Activated naive CD4-positive, alpha-beta T cell treated with anti-CD3 and anti-CD28 coated beads for 36 hours (primary cell): ENCODE measurements around the gene ANO4. TPM values are rescaled to one million over a fixed set of nuclear protein-coding genes. Genes with fewer than 3 reads are reported as not detected.

ENCODE experiments used
- CTCF ChIA-PET: fragments of 350-600 bp; sonication (Branson Sonifier 250); formaldehyde crosslinking; loops from one replicate; lab custom pipeline; 2021; ENCODE audit warnings: antibody characterized with exemption; lab: Charles Lee
- DNase-seq: peaks from one replicate; pipeline ENCODE4 v3.0.0-alpha.2; 2020
- H3K27ac Mint-ChIP-seq: one replicate; pipeline ENCODE4 v1.8.0; 2021; ENCODE audit warnings: mild to moderate bottlenecking, mixed read lengths
- H3K27me3 Mint-ChIP-seq: one replicate; pipeline ENCODE4 v1.8.0; 2021; ENCODE audit warnings: low read depth, mixed read lengths
- H3K36me3 Mint-ChIP-seq: one replicate; pipeline ENCODE4 v1.8.0; 2021; ENCODE audit warnings: low read depth, mixed read lengths
- H3K4me1 Mint-ChIP-seq: one replicate; pipeline ENCODE4 v1.8.0; 2021; ENCODE audit warnings: low read depth, mixed read lengths
- H3K4me3 Mint-ChIP-seq: one replicate; pipeline ENCODE4 v1.8.0; 2021; ENCODE audit warnings: mild to moderate bottlenecking, moderate library complexity, mixed read lengths
- H3K9me3 Mint-ChIP-seq: one replicate; pipeline ENCODE4 v1.8.0; 2021; ENCODE audit warnings: mixed read lengths
- intact Hi-C: fragments of 100-400 bp; cut with micrococcal nuclease; formaldehyde crosslinking; loops from one replicate; pipeline ENCODE4 v1.15.1; 2023
- total RNA-seq, 2 experiments: library from RNA; stranded (reverse); gene quantifications; one replicate each; pipeline ENCODE4 v1.2.3, GENCODE V29; 2021

The ANO4 gene
- total RNA-seq, 2 experiments from 2014 or later = not detected

GRCh38 chr12:101013993-101014392 lies 219.4 kb downstream of the ANO4 start:
- peaks cover 2% of the 10 kb centered on the region for H3K27me3 Mint-ChIP-seq
- no peak overlapping the region for H3K27ac Mint-ChIP-seq
- no peak overlapping the region for H3K4me3 Mint-ChIP-seq
- no peaks in the 10 kb centered on the region for H3K36me3 Mint-ChIP-seq
- no peaks in the 10 kb centered on the region for H3K4me1 Mint-ChIP-seq
- CTCF ChIA-PET = no interaction called here
- intact Hi-C loops = no loop called here
- no peak for DNase-seq
- peaks cover 16% of the 10 kb centered on the region for H3K9me3 Mint-ChIP-seq

- H3K4me3 Mint-ChIP-seq = no peak overlapping the region
- no peak overlapping the region for H3K27ac Mint-ChIP-seq
- CTCF ChIA-PET = no interaction called here
- no peaks in the 10 kb centered on the region for H3K4me1 Mint-ChIP-seq
- peaks cover 7% of the 10 kb centered on the region for H3K9me3 Mint-ChIP-seq
- H3K27me3 Mint-ChIP-seq = peaks cover 2% of the 10 kb centered on the region
- intact Hi-C loops = no loop called here
- no peaks in the 10 kb centered on the region for H3K36me3 Mint-ChIP-seq
- no peak for DNase-seq
Observed at GRCh38 chr12:101015044-101015443, 220.5 kb downstream of the ANO4 start.

- H3K9me3 Mint-ChIP-seq = peaks cover 4% of the 10 kb centered on the region
- no peak for DNase-seq
- CTCF ChIA-PET = no interaction called here
- H3K4me1 Mint-ChIP-seq = no peaks in the 10 kb centered on the region
- H3K27me3 Mint-ChIP-seq = peaks cover 3% of the 10 kb centered on the region
- no peak overlapping the region for H3K4me3 Mint-ChIP-seq
- no peaks in the 10 kb centered on the region for H3K36me3 Mint-ChIP-seq
- no peak overlapping the region for H3K27ac Mint-ChIP-seq
- intact Hi-C loops = no loop called here
Observed at GRCh38 chr12:101018540-101018939, 224.0 kb downstream of the ANO4 start.

DNA sequence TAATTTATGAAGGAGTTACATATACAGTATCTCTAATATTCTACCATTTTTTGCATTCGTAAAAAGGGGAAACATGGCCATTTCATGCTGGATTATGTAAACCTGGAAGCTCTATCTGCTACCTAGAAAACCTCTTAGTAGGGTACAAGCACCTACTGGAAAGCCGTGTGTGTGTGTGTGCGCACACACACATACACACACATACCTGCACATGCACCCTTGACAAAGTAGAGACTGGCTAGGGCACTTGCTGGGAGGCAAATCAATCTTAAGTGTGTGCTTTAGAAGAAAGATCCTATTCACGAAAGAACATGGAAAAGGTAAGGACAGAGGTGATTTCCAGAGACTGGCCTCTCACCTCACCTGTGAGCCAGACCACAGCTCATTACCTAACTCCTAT lies 224.6 kb downstream of the ANO4 start:
- Mint-ChIP-seq H3K4me3 (no peak overlapping the region), H3K36me3 (no peaks in the 10 kb centered on the region), H3K27me3 (peaks cover 3% of the 10 kb centered on the region), H3K4me1 (no peaks in the 10 kb centered on the region), H3K27ac (no peak overlapping the region), H3K9me3 (peaks cover 4% of the 10 kb centered on the region)
- no peak for DNase-seq
- intact Hi-C loops = no loop called here
- CTCF ChIA-PET = no interaction called here

GRCh38 chr12:101019667-101020066 lies 225.1 kb downstream of the ANO4 start:
- H3K27me3 Mint-ChIP-seq = peaks cover 3% of the 10 kb centered on the region
- H3K36me3 Mint-ChIP-seq = no peaks in the 10 kb centered on the region
- no peak overlapping the region for H3K27ac Mint-ChIP-seq
- H3K4me1 Mint-ChIP-seq = no peaks in the 10 kb centered on the region
- intact Hi-C loops = no loop called here
- no peak for DNase-seq
- no peak overlapping the region for H3K4me3 Mint-ChIP-seq
- CTCF ChIA-PET = no interaction called here
- H3K9me3 Mint-ChIP-seq = peaks cover 4% of the 10 kb centered on the region

GRCh38 chr12:101021442-101021841 lies 226.9 kb downstream of the ANO4 start:
- Mint-ChIP-seq H3K27ac (no peak overlapping the region), H3K4me3 (no peak overlapping the region), H3K9me3 (peaks cover 4% of the 10 kb centered on the region), H3K36me3 (no peaks in the 10 kb centered on the region), H3K4me1 (no peaks in the 10 kb centered on the region), H3K27me3 (peaks cover 3% of the 10 kb centered on the region)
- no peak for DNase-seq
- CTCF ChIA-PET = no interaction called here
- intact Hi-C loops = no loop called here

DNA sequence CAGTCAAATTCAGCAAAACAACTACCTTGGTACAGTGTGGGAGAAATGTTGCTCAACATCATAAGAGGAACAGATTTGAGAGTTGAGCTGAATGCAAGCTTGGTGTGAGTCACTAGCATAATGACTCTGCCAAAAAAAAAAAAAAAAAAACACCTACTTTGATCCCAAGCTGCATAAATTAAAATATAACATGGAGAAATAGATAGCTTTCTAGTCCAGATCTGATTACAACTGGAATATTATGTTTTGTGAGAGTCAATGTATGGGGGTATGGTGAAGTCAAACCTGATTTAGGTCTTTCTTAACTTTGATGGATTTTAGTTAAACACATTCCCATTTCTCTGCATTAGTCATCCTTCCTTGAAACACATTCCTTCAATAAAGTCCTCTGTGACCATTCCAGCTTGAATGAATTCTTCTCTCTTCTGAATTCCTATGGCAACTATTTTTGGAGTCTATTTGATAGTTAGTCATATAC lies 227.4 kb downstream of the ANO4 start:
- intact Hi-C loops = no loop called here
- no peak overlapping the region for H3K27ac Mint-ChIP-seq
- no peak for DNase-seq
- H3K4me3 Mint-ChIP-seq = no peak overlapping the region
- peaks cover 3% of the 10 kb centered on the region for H3K27me3 Mint-ChIP-seq
- H3K4me1 Mint-ChIP-seq = no peaks in the 10 kb centered on the region
- CTCF ChIA-PET = no interaction called here
- peaks cover 4% of the 10 kb centered on the region for H3K9me3 Mint-ChIP-seq
- H3K36me3 Mint-ChIP-seq = no peaks in the 10 kb centered on the region

DNA sequence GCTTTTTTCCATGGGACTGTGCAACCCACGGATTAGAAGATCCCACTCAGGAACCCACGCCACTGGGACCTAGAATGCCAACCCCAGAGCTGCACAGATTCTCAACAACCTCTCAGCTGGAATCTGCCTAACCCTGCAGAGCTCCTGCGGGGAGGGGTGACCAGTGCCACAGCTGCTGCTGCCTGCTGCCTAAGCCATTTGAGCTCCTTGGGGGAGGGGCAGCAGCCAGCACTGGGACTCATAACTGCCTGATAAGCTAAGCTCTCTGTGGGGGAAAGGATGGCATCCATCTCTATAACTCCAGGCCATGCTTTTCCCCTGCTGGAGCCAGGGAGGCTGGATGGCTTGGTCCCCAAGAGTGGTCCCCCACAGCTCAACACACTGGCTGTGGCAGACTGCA lies 232.6 kb downstream of the ANO4 start:
- intact Hi-C loops = no loop called here
- peaks cover 14% of the 10 kb centered on the region for H3K9me3 Mint-ChIP-seq
- peaks cover 2% of the 10 kb centered on the region for H3K36me3 Mint-ChIP-seq
- H3K4me1 Mint-ChIP-seq = no peaks in the 10 kb centered on the region
- CTCF ChIA-PET = no interaction called here
- H3K27ac Mint-ChIP-seq = no peak overlapping the region
- H3K4me3 Mint-ChIP-seq = no peak overlapping the region
- no peaks in the 10 kb centered on the region for H3K27me3 Mint-ChIP-seq
- no peak for DNase-seq

DNA sequence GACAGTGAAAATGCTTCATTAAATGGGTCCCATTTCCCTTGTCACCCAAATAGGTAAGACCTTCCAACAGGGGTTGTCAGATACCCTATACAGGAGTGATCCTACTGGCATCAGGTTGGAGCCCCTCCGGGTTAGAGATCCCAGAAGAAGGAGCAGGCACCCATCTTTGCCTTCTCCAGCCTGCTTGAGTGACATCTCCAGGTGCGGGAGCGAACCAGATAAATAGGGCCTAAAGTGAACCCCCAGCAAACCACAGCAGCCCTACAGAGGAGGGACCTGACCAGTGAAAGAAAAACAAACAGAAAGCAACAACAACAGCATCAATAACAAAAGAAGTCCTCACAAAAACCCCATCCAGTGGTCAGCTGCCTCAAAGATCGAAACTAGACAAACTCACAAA lies 233.2 kb downstream of the ANO4 start:
- DNase-seq = no peak
- Mint-ChIP-seq H3K27me3 (no peaks in the 10 kb centered on the region), H3K36me3 (peaks cover 2% of the 10 kb centered on the region), H3K4me3 (no peak overlapping the region), H3K27ac (no peak overlapping the region), H3K4me1 (no peaks in the 10 kb centered on the region), H3K9me3 (peaks cover 16% of the 10 kb centered on the region)
- CTCF ChIA-PET = no interaction called here
- intact Hi-C loops = no loop called here

DNA sequence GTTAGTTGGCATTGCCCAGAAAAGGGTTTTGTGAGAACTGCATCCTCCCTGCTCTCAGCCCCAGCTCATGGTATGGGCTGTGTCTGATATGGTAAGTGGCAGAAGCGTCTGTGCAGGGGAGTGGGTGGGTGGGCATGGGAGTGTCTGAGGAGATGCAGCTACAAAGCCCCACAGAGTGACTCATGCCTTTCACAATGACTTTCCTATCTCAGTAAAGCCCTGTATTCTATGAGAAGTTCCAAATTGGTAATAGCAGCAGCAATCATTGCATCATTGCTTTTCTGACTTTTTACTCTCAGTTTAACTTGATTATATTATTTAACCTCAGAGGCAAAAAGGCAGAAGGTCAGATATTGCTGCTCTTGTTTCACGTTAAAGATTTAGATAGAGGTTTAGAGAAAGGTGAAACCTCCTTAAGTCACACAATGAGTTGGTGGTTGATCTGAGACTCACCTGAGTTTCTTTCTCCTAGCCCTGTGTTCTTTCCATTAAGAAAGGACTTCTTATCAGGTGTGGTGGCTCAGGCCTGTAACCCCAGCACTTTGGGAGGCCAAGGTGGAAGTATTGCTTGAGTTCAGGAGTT lies 243.8 kb downstream of the ANO4 start:
- Mint-ChIP-seq H3K27me3 (no peaks in the 10 kb centered on the region), H3K4me1 (no peaks in the 10 kb centered on the region), H3K4me3 (no peak overlapping the region), H3K27ac (no peak overlapping the region), H3K36me3 (no peaks in the 10 kb centered on the region), H3K9me3 (peaks cover 3% of the 10 kb centered on the region)
- intact Hi-C loops = no loop called here
- DNase-seq = no peak
- CTCF ChIA-PET = no interaction called here

DNA sequence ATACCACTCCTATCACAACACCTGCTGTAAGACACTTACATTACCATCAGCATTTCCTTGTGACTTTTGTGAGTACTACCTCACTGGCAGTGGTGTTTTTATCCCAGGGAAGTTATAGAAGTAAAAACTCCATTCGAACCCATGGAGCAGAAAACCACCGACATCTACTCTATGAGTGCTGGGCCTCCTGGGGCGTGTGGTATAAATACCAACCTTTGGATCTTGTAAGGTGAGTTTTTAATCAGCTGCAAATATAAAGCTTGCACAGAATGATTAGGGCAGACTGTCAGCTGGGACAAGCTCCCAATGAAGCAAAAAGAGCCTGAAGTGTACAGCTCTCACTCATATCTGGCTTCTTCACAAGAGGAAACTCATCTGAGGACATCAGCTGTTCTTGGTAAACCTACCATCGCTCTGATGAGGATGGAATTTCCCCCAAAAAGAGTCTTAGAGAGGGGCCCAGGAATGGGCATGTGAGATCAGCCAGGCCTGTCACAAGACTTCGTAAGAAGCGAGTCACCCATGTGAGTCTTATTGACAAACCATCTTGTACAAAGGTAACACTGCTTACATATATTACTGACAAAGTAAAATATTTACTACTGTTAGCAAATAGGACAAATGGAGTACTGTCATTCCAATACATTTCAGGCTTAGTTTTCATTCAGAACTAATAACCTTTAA lies 245.4 kb downstream of the ANO4 start:
- Mint-ChIP-seq H3K27ac (no peak overlapping the region), H3K4me1 (no peaks in the 10 kb centered on the region), H3K27me3 (no peaks in the 10 kb centered on the region), H3K36me3 (no peaks in the 10 kb centered on the region), H3K9me3 (peaks cover 3% of the 10 kb centered on the region), H3K4me3 (no peak overlapping the region)
- CTCF ChIA-PET = no interaction called here
- intact Hi-C loops = no loop called here
- DNase-seq = no peak

DNA sequence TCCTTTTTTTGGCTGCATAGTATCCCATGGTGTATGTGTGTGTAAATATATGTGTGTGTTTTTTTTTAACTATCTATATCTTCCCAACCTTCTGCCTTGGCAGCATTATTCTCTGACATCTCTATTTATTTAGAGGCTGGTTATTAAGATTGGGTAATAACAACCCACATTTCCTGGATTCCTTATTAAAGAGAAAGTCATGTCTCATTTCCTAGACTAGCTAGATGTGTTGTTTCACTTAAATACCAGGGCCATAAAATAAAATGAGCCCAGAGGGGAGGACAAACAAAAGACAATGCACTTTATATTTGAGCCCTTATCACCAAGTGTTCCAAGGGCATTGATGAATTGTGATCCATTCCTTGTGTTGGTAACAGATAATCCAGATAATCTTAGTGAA lies 246.4 kb downstream of the ANO4 start:
- CTCF ChIA-PET = no interaction called here
- H3K27me3 Mint-ChIP-seq = no peaks in the 10 kb centered on the region
- intact Hi-C loops = no loop called here
- no peak overlapping the region for H3K4me3 Mint-ChIP-seq
- peaks cover 3% of the 10 kb centered on the region for H3K9me3 Mint-ChIP-seq
- no peak for DNase-seq
- no peaks in the 10 kb centered on the region for H3K36me3 Mint-ChIP-seq
- H3K4me1 Mint-ChIP-seq = no peaks in the 10 kb centered on the region
- H3K27ac Mint-ChIP-seq = no peak overlapping the region

GRCh38 chr12:101042211-101042610 lies 247.6 kb downstream of the ANO4 start:
- Mint-ChIP-seq H3K36me3 (no peaks in the 10 kb centered on the region), H3K27ac (no peak overlapping the region), H3K9me3 (no peaks in the 10 kb centered on the region), H3K4me1 (no peaks in the 10 kb centered on the region), H3K27me3 (no peaks in the 10 kb centered on the region), H3K4me3 (no peak overlapping the region)
- intact Hi-C loops = no loop called here
- CTCF ChIA-PET = no interaction called here
- no peak for DNase-seq
